ENCODE results near the gene TPT1.

- TF ChIP-seq SUZ12 (IDR thresholded peaks at IDR 0.05; ENCODE audit: extremely low read depth, insufficient read depth, insufficient read length), result no peak
- no peak for TF ChIP-seq ZNF274 (IDR thresholded peaks at IDR 0.05; ENCODE audit: low read depth, low read length)
These were observed 31.5 kb upstream of the TPT1 start for GRCh38 chr13:45372189-45373161.

All from NT2/D1 (cell line).